NCI-H2227 treated with DMSO at 0.1 percent for 48 hours (cell line): ENCODE results near the gene AREG.

Experiments used
- DNase-seq: peaks from one replicate; lab custom pipeline; 2025; lab: John Stamatoyannopoulos, UW

Gene AREG

DNA sequence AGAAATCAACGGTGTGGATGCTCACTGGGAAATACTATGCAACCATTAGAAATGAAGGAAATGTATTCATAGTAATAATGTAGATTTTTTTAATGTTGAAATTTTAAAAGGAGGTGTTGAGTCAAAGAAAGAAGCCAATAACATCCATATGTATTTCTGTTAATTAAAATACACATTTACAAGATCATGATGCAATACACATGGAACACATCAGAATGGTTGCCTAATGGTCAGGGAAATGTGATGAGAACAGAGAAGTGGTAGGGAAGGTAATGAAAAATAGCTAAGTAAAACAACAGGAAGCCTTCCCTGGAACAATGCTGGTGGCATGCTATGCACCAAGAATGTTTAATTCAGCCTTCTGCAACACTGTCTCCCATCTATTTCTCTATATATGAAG, 18.2 kb downstream of the AREG start:
- DNase-seq, result no peak

GRCh38 chr4:74464291-74464690, 19.4 kb downstream of the AREG start:
- no peak for DNase-seq

- DNase-seq, result no peak
Measured at GRCh38 chr4:74466242-74466641, 21.3 kb downstream of the AREG start.

DNA sequence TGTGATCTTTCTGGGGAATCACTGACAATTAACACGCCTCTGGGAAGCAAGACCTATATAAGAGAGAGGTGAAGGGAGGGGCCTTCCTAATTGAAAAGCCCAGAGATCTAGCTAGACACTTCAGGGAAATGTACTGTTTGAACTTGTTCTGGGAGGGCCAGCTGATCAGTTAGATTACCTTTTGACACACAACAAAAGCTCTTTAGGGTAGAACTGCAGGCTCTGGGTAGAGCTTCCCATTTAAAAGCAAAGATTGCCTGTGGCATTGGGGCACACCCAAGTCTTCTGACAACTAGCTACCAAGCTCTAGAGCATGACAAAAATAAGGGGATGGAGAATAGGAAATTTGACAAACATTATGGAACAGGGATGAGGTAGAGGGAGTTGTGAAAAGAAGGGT, 26.3 kb downstream of the AREG start:
- no peak for DNase-seq

DNA sequence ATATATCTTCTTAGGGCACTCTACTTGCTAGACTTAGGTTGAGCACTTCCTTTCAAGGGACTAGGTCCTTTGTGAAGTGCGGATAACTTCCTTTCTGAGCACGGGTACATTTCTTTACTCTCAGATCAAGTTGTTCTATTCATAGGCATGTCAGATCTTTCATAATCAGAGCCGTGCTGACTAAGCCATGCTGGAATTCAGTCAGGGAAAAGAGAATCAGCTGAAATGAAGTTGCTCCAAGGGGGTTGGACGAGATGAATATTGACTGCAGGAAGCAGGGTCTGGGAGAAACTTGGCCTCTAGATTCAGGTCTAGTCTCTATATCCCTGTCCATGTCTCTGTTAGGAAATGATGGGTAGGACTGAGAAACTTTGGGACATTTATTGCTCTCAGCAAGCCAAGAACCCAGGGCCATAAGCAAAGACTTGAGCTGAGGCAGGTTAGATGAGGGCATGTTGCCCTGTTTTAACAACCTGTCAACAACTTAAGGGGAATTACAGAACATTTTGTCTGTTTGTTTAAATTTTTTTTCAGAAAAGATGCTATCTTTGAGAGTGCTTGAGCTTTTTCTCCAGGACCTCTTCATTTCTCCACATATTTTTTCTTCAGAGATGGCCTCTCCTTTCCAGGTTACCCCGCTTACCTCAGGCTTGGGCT, 28.3 kb downstream of the AREG start:
- DNase-seq, result no peak

DNA sequence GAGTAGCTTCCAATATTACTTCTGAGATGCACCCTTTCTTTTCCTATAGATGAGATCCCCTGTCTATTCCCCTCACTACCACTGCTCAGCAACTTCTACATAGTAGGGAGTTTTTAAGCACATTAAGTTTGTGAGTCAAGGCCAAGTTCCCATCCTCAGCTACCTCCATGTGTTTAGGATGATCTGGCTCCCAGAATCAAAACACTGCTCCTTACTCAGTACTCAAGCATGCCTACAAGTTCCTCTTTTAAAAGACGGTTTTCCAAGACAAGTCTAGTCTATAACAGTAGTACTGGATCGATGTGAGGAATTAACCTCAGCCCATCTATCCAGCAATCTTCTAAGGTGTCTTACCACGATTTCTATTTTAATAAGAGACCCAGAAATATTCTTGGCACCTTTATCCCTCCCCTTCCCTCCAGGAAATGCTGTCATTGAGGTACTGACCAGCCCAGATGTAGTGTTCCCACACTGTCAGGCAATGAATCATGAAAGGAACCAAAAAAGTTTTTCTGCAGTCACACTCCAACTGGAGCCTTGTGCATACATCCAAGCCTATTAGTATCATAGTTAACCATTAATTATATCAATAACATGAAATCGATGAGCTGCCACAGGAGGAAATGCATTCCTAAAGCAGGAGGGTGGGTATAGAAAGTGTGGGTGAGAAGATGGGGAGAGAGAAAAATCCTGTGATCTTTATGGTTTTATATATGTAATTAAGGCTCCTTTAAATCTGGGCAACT, 29.6 kb downstream of the AREG start:
- no peak for DNase-seq

- DNase-seq, result no peak
Measured at GRCh38 chr4:74475091-74475800, 30.3 kb downstream of the AREG start.

DNA sequence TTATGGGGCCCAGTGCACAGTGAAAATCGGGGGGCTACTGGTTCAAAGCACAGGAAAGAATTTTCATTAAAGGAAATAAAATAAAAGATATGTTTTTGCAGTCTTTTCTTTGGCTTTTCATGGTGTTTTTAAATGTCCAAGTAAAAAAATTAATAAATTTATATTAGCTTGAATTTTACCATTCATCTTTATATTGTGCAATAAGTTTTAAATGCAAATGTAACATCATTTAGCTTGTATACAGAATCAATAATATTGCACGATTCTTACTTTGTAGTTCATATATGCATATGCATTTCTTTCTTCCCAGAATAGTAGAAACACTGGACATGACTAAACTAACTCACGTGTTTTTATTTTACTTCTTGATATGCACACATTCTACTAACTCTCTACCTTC, 31.0 kb downstream of the AREG start:
- DNase-seq, result no peak

DNA sequence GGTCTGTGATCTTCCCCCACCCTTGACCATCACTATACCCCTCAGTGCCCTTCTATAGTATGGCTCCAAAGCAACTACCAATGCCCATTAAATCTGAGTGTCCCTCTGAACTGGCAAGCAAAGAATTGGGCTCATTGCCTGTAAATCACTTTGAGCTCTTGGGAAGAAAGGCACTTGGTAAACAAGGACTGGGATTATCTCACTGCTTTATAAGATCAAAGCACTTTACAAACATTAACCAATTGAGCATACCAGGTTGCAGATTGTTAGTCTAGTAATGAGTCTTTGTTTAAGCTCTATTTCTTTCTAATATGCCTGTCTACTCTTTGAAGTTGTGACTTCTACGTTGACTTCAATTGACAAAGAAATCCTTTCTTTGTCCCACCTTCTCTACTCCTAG, 34.1 kb downstream of the AREG start:
- no peak for DNase-seq

DNA sequence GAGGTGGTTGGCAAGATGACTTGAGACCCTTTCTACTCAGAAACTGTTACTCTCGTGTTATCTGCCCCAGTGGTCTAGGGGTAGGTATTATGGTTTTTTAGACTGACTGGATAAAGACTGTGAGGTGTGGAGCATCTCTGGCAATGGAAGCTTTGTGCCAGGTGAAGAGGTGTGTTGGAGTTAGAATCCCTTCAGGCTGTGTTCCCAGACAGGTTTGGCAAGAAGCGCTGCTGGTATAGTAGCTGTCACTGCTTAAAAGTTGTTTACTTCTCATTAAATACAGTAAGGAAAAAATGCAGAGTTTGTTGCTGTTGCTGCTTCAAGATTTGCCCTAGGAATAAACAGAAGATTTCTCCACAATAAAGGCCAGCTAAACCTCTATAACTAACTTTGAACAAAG, 35.3 kb downstream of the AREG start:
- DNase-seq, result no peak

- no peak for DNase-seq
Measured at GRCh38 chr4:74481891-74482609, 37.1 kb downstream of the AREG start.

DNA sequence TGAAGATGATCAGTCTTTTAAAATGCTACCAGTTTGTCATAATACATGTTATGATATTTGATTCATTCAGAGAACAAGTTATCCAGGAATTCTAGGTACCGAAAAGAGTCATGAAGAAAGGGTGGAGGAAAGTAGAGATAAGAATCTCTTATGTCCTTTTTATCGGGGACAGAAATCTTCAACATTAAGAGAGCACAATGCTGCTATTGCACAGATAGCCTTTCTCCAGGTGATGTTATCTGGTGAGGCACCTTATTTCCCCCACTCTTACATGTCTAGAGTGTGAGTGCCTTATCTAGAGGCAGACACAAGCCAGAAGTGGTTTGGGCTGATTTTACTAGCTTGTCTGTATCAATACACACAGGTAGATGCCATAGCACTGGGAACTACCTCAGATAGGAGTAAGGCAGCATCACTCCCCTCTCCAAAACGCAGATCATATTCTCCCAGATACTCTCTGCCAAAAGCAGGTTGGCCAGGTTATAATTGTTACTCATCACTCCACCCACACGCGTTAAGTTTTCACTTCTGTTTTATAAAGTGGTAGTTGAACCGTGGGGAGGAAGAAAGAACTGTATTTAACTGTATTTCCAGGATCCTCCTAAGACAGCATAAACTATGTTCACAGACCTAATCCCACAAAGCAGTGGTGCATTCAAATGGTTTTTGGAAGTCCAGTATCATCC, 38.4 kb downstream of the AREG start:
- no peak for DNase-seq

- no peak for DNase-seq
Measured at GRCh38 chr4:74486905-74487304, 42.0 kb downstream of the AREG start.

DNA sequence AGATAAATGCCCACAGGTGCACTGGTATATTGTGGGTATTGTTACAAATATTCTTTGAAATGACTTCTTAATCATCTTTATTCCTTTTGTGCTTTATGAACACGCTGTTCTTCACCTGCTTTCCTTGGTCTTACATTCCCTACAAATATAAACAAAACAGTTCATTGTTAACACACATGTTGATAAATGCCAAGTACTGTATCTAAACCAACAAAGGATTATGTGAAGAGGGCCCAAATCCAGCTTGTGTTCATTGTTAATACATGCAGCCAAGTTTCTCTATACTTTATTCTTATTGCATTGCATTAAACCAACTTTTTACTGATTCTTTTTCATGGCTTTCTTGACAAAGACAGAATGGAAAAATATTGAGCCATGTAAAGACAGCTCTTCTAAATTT, 42.8 kb downstream of the AREG start:
- DNase-seq, result no peak

GRCh38 chr4:74490736-74491135, 45.8 kb downstream of the AREG start:
- no peak for DNase-seq

- DNase-seq, result no peak
Measured at GRCh38 chr4:74499986-74500781, 55.2 kb downstream of the AREG start.

GRCh38 chr4:74501579-74501978, 56.6 kb downstream of the AREG start:
- no peak for DNase-seq

DNA sequence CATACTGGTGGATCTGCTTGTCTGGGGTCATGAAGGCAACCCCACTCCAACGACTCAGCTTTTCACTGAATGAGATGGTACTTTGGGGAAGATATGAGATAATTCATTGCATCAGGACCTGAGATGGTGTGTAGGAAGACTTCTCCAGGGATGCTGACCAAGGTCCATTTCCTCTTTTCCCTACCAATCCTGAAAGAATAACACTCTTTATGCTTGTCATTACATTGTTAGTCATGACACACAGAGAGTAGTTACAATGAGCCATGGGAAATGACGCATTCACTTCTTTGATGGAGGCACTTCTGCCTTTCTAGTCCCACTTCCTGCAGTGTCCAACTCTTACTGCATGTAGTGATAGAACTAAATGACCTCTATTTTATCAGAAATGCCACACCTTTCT, 58.6 kb downstream of the AREG start:
- no peak for DNase-seq

DNA sequence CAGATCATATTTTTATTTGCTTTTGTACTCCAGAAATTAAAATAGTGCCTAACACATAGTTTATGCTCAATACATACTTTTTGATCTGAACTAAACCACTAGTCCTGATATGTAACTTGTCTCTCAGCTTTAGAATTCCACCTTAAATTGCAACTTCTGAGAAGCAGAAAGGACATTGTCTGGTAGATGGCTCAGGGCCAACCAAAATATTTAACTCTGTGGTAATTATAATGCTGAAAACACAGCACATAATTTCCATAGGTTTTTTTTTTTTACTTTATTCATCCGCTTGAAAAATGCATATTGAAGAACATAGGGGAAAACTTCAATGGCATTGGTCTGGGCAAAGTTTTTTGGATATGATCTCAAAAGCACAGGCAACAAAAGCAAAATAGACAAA, 59.3 kb downstream of the AREG start:
- no peak for DNase-seq
